HG03025 (cell line): ENCODE results near the gene RASGRF1.

Experiments
- ATAC-seq: cut with Tn5 transposase; IDR thresholded peaks from one replicate; pipeline ENCODE4 v1.9.1; 2021; ENCODE audit warnings: mild to moderate bottlenecking, moderate library complexity; ENCODE audit not compliant: unreplicated experiment, low FRiP score

The RASGRF1 gene

GRCh38 chr15:78921940-78922339 lies 168.6 kb downstream of the RASGRF1 start:
- no peak for ATAC-seq

- no peak for ATAC-seq
Measured at GRCh38 chr15:78921517-78921916, 169.1 kb downstream of the RASGRF1 start.

GRCh38 chr15:78917888-78918287 lies 172.7 kb downstream of the RASGRF1 start:
- ATAC-seq: no peak

DNA sequence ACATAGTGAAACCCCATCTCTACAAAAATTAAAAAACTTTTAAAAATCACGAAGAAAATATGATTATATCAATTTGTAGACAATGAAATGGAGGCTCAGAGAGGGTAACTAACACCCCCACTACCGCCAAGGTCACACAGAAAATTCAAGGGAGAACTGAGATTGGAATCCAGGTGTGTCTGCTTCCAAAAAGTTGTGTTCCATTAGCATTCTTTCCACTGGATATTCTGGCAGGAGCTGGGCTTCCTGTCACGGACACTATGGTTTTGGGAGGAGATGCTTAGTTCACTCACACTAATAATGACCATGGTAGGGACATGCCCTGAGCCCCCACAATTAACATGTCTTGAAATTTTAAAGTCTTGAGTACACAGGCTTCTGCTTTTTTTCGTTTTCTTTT lies 174.5 kb downstream of the RASGRF1 start:
- ATAC-seq: no peak

- no peak for ATAC-seq
Measured at GRCh38 chr15:78915341-78916087, 175.1 kb downstream of the RASGRF1 start.

GRCh38 chr15:78914027-78914764 lies 176.4 kb downstream of the RASGRF1 start:
- no peak for ATAC-seq

- no peak for ATAC-seq
Measured at GRCh38 chr15:78913012-78913411, 177.6 kb downstream of the RASGRF1 start.

DNA sequence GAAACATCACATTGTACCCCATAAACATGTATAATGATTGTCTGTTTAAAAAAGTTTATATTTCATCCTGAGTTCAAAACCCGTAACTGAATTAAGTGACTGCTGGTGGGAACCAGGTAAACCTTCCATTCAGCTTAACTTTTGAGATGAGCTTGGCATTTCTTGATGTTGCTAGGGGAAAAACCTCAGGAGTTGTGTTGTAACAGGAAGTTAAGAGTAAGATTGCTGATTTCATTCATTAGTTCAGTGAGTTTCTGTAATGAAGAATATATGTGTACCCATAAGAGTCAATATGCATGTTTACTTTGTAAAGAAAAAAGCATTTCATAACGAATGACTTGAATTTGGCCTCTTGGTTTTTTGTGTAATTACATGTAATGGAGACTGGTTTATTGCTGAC lies 178.3 kb downstream of the RASGRF1 start:
- ATAC-seq: no peak

- no peak for ATAC-seq
Measured at GRCh38 chr15:78910271-78910670, 180.3 kb downstream of the RASGRF1 start.
